ENCODE measurements around the gene LAYN. TPM values are rescaled to one million over a fixed set of nuclear protein-coding genes. Genes with fewer than 3 reads are reported as not detected.

LAYN gene
- total RNA-seq, 1 donor from 2014 or later, result 12.5 TPM

GRCh38 chr11:111531687-111532364 lies 8.7 kb upstream of the LAYN start:
- Mint-ChIP-seq H3K36me3 (no peaks in the 10 kb centered on the region), H3K9me3 (no peaks in the 10 kb centered on the region), H3K4me1 (peaks cover 6% of the 10 kb centered on the region), H3K4me3 (no peak overlapping the region), H3K27ac (no peak overlapping the region), H3K27me3 (ENCODE audit: low read depth) (peaks cover 13% of the 10 kb centered on the region)
- no peak for DNase-seq (ENCODE audit: low spot score in 2 of 2, unreplicated experiment in 2 of 2)
- no peak for TF ChIP-seq CTCF (IDR thresholded peaks at IDR 0.05; ENCODE audit: unreplicated experiment)

GRCh38 chr11:111532365-111532709 lies 8.2 kb upstream of the LAYN start:
- H3K27ac Mint-ChIP-seq, result no peak overlapping the region
- H3K9me3 Mint-ChIP-seq, result no peaks in the 10 kb centered on the region
- no peaks in the 10 kb centered on the region for H3K36me3 Mint-ChIP-seq
- no peak for TF ChIP-seq CTCF (IDR thresholded peaks at IDR 0.05; ENCODE audit: unreplicated experiment)
- no peak for DNase-seq (ENCODE audit: low spot score in 2 of 2, unreplicated experiment in 2 of 2)
- peaks cover 4% of the 10 kb centered on the region for H3K4me1 Mint-ChIP-seq
- no peak overlapping the region for H3K4me3 Mint-ChIP-seq
- peaks cover 14% of the 10 kb centered on the region for H3K27me3 Mint-ChIP-seq (ENCODE audit: low read depth)

- TF ChIP-seq CTCF (IDR thresholded peaks at IDR 0.05; ENCODE audit: unreplicated experiment), result no peak
- Mint-ChIP-seq H3K27ac (no peak overlapping the region), H3K36me3 (no peaks in the 10 kb centered on the region), H3K4me1 (peaks cover 9% of the 10 kb centered on the region), H3K4me3 (no peak overlapping the region), H3K9me3 (no peaks in the 10 kb centered on the region), H3K27me3 (ENCODE audit: low read depth) (peaks cover 30% of the 10 kb centered on the region)
- no peak for DNase-seq (ENCODE audit: low spot score in 2 of 2, unreplicated experiment in 2 of 2)
Observed at GRCh38 chr11:111535281-111535680, 5.2 kb upstream of the LAYN start.

GRCh38 chr11:111537336-111537860 lies 3.1 kb upstream of the LAYN start:
- no peak for TF ChIP-seq CTCF (IDR thresholded peaks at IDR 0.05; ENCODE audit: unreplicated experiment)
- H3K9me3 Mint-ChIP-seq, result no peaks in the 10 kb centered on the region
- H3K4me3 Mint-ChIP-seq, result no peak overlapping the region
- no peak for DNase-seq (ENCODE audit: low spot score in 2 of 2, unreplicated experiment in 2 of 2)
- H3K36me3 Mint-ChIP-seq, result no peaks in the 10 kb centered on the region
- H3K4me1 Mint-ChIP-seq, result peaks cover 19% of the 10 kb centered on the region
- peaks cover 42% of the 10 kb centered on the region for H3K27me3 Mint-ChIP-seq (ENCODE audit: low read depth)
- H3K27ac Mint-ChIP-seq, result no peak overlapping the region

GRCh38 chr11:111538407-111539114 lies 2.0 kb upstream of the LAYN start:
- Mint-ChIP-seq H3K4me1 (peaks cover 19% of the 10 kb centered on the region), H3K27ac (no peak overlapping the region), H3K4me3 (no peak overlapping the region), H3K36me3 (no peaks in the 10 kb centered on the region), H3K9me3 (no peaks in the 10 kb centered on the region), H3K27me3 (ENCODE audit: low read depth) (peaks cover 50% of the 10 kb centered on the region)
- DNase-seq (ENCODE audit: low spot score in 2 of 2, unreplicated experiment in 2 of 2), result no peak
- TF ChIP-seq CTCF (IDR thresholded peaks at IDR 0.05; ENCODE audit: unreplicated experiment), result no peak

Data from mesothelial cell of epicardium (in vitro differentiated cells).